Measurements from ENCODE around the gene TRIO. TPM values are rescaled to one million over a fixed set of nuclear protein-coding genes. Genes with fewer than 3 reads are reported as not detected.

Gene TRIO
- total and polyA plus RNA-seq, 10 of the 15 experiments (the other 5 are each of a cell fraction or from before 2014, with no cell fraction given) = 5.1 to 96.4 (median 44.6) TPM

GRCh38 chr5:14144586-14145434, 1.7 kb downstream of the TRIO start:
- ChIA-PET POLR2A (interaction anchor here (0.6 to 22.7 kb wide), 14 partner anchors 10 to 125 kb away, joined by 3 to 347 read pairs (median 6); no protein-coding TSS in a partner anchor), RAD21 (ENCODE audit: unreplicated experiment) (interaction anchor here (0.6 to 17.7 kb wide), 14 partner anchors 12 to 125 kb away, joined by 3 to 373 read pairs (median 8); no protein-coding TSS in a partner anchor), CTCF (interaction anchor here (0.7 to 2.5 kb wide), 18 partner anchors 9 to 522 kb away, joined by 3 to 19 read pairs (median 4); no protein-coding TSS in a partner anchor), SMC1A (ENCODE audit: uncharacterized antibody, unreplicated experiment) (interaction anchor here (0.7 to 18.3 kb wide), 17 partner anchors 13 to 522 kb away, joined by 3 to 430 read pairs (median 4); no protein-coding TSS in a partner anchor)
- ATAC-seq (peak; percentile 72), FAIRE-seq (peak; percentile 95), DNase-seq (ENCODE audit: low read depth, low spot score) (peak; percentile 76)
- WGBS (ENCODE audit: insufficient coverage, insufficient replicate concordance, low lambda C conversion rate, missing lambda C conversion rate) = 1% methylated on average over 34 of the region's 85 CpGs
- Histone ChIP-seq H2AFZ (ENCODE audit: control insufficient read depth, low read depth, low read length) (0 out of 2 replicates have a peak overlapping the region, but pooled peaks have one; percentile 8), H3K4me2 (ENCODE audit: control insufficient read depth, insufficient read depth) (peak overlapping the region; percentile 78), H3K4me1 (ENCODE audit: control insufficient read depth, insufficient read depth, low read length) (peaks cover 28% of the 10 kb centered on the region), H3K79me2 (ENCODE audit: control insufficient read depth, insufficient read depth, low read length) (peaks cover 64% of the 10 kb centered on the region), H3K9ac (ENCODE audit: control insufficient read depth, insufficient read depth, low read length) (peak overlapping the region; percentile 84), H3K27me3 (replicated peaks in 1 of 2; ENCODE audit: control insufficient read depth in 2 of 2, insufficient read depth in 2 of 2, low read length in 1 of 2) (no peaks in the 10 kb centered on the region), H3K9me3 (replicated peaks; ENCODE audit: control insufficient read depth, insufficient read depth, low read length) (no peaks in the 10 kb centered on the region), H3K36me3 (ENCODE audit: control insufficient read depth in 2 of 2, insufficient read depth in 2 of 2, low read length in 1 of 2) (no peaks in the 10 kb centered on the region; a peak in 1 of 4 replicates), H3K4me3 (peak overlapping the region; percentile 100), H3K27ac (ENCODE audit: control insufficient read depth, insufficient read depth) (peak overlapping the region; percentile 64), H4K20me1 (ENCODE audit: control insufficient read depth, insufficient read depth) (no peaks in the 10 kb centered on the region)
- intact Hi-C loops (cut with micrococcal nuclease; ENCODE audit: unreplicated experiment) = loop anchor here (1.0 to 5.0 kb wide), 5 partner anchors 24 to 522 kb away; no protein-coding TSS in a partner anchor
- in situ Hi-C loops (cut with MboI) = no loop called here
- BruUV-seq (replicated peaks) = no TSS peak
- TF ChIP-seq CHD2 (IDR thresholded peaks at IDR 0.05; ENCODE audit: borderline replicate concordance, low read depth, low read length) = peak; percentile 89
- peak; percentile 89 for TF ChIP-seq PAX5 (IDR thresholded peaks at IDR 0.05; ENCODE audit: borderline replicate concordance, low read depth, low read length)
- no peak for TF ChIP-seq ZNF622 (IDR thresholded peaks at IDR 0.05)
- TF ChIP-seq SMAD5 (IDR thresholded peaks at IDR 0.05; ENCODE audit: low read depth) = 0 out of 2 replicates have a peak, but pooled peaks have one; percentile 23
- no peak for TF ChIP-seq BRCA1 (IDR thresholded peaks at IDR 0.05; ENCODE audit: low read depth, low read length)
- TF ChIP-seq IKZF2 (IDR thresholded peaks at IDR 0.05) = no peak
- no peak for TF ChIP-seq ZSCAN29 (IDR thresholded peaks at IDR 0.05)
- no peak for TF ChIP-seq FOXM1 (IDR thresholded peaks at IDR 0.05; ENCODE audit: low read depth, low read length)
- TF ChIP-seq USF1 (IDR thresholded peaks at IDR 0.05; ENCODE audit: borderline replicate concordance, extremely low read length, insufficient read depth, low read depth, low read length) = peak; percentile 45
- no peak for TF ChIP-seq BCLAF1 (IDR thresholded peaks at IDR 0.05)
- TF ChIP-seq ZNF592 (IDR thresholded peaks at IDR 0.05) = 0 out of 2 replicates have a peak, but pooled peaks have one; percentile 21
- no peak; the same call in 1 of the 2 replicates for TF ChIP-seq HCFC1 (IDR thresholded peaks at IDR 0.05; ENCODE audit: low read length)
- no peak for TF ChIP-seq RCOR1 (conservative IDR thresholded peaks at IDR 0.05; ENCODE audit: low read depth, low read length)
- TF ChIP-seq NR2C2 (IDR thresholded peaks at IDR 0.05; ENCODE audit: borderline replicate concordance, control insufficient read depth, insufficient read length, low read depth) = no peak
- no peak for TF ChIP-seq ZNF207 (IDR thresholded peaks at IDR 0.05; ENCODE audit: borderline replicate concordance)
